ENCODE data around the gene IRS1. TPM values are rescaled to one million over a fixed set of nuclear protein-coding genes. Genes with fewer than 3 reads are reported as not detected.

IRS1 gene
- total and polyA plus RNA-seq, 2 of the 4 experiments (the other 2 are of a cell fraction), result 21.1 to 37.1 TPM

- Histone ChIP-seq H3K4me3 (ENCODE audit: insufficient read depth, low read depth, low read length) (no peak overlapping the region), H4K91ac (ENCODE audit: insufficient read depth, low read depth, low read length) (no peak overlapping the region), H3K9me3 (ENCODE audit: control insufficient read depth, insufficient read depth, low read length) (no peaks in the 10 kb centered on the region), H3K23ac (ENCODE audit: low read depth, low read length) (no peak overlapping the region), H2BK15ac (ENCODE audit: low read depth, low read length) (no peak overlapping the region), H3K4me2 (ENCODE audit: low read depth, low read length) (no peak overlapping the region), H3K9ac (ENCODE audit: low read depth, low read length) (no peak overlapping the region), H3K27me3 (ENCODE audit: control insufficient read depth, insufficient read depth, low read length) (no peaks in the 10 kb centered on the region), H3K14ac (replicated peaks; ENCODE audit: low read depth, low read length) (no peak overlapping the region), H2BK20ac (ENCODE audit: low read depth, low read length) (no peak overlapping the region), H3K18ac (ENCODE audit: low read depth, low read length) (no peak overlapping the region), H2AK5ac (ENCODE audit: low read depth, low read length) (no peak overlapping the region), H3K4ac (ENCODE audit: low read depth, low read length) (no peak overlapping the region), H2BK120ac (ENCODE audit: low read depth, low read length) (no peak overlapping the region), H2AK9ac (replicated peaks; ENCODE audit: low read depth, low read length, poor library complexity) (no peak overlapping the region), H2BK5ac (ENCODE audit: low read depth, low read length, poor library complexity, severe bottlenecking) (no peak overlapping the region), H4K20me1 (ENCODE audit: insufficient read depth, low read length) (peaks cover 80% of the 10 kb centered on the region), H3K79me1 (ENCODE audit: low read depth in 1 of 2, low read length in 2 of 2) (peaks cover 2 to 56% of the 10 kb centered on the region in 2 experiments; a peak in 3 of 4 replicates), H4K8ac (ENCODE audit: low read depth in 2 of 2, low read length in 2 of 2) (no peak overlapping the region), H3K4me1 (ENCODE audit: control insufficient read depth, insufficient read depth, low read length) (peaks cover 13% of the 10 kb centered on the region), H3K9me1 (ENCODE audit: insufficient read depth, low read length) (peaks cover 9% of the 10 kb centered on the region), H2AFZ (replicated peaks; ENCODE audit: low read length, poor library complexity) (no peak overlapping the region), H3K27ac (ENCODE audit: insufficient read depth, low read length) (no peak overlapping the region), H3K56ac (ENCODE audit: extremely low read depth, insufficient read depth, low read length) (no peak overlapping the region), H3K36me3 (ENCODE audit: control insufficient read depth, insufficient read depth, low read length) (peaks cover 29% of the 10 kb centered on the region), H4K5ac (ENCODE audit: low read depth, low read length) (no peak overlapping the region)
- ATAC-seq (ENCODE audit: low read depth), result no peak
- no CpG with 5 or more reads among the region's 4 CpGs for WGBS, 2 experiments (ENCODE audit: extremely low coverage in 2 of 2, insufficient read length in 1 of 2)
- no peak for DNase-seq
- intact Hi-C loops (cut with micrococcal nuclease) (no loop called here), dilution Hi-C loops (cut with HindIII; ENCODE audit: low sequenced_read_pairs, unreplicated experiment) (no loop called here), in situ Hi-C loops (cut with MboI; ENCODE audit: low sequenced_read_pairs) (loop anchor here (25.0 kb wide), 1 partner anchor 1664 kb away; no protein-coding TSS in a partner anchor)
- TF ChIP-seq FOS (IDR thresholded peaks at IDR 0.05; ENCODE audit: low read depth, low read length), result no peak
- TF ChIP-seq, protein P1, sequence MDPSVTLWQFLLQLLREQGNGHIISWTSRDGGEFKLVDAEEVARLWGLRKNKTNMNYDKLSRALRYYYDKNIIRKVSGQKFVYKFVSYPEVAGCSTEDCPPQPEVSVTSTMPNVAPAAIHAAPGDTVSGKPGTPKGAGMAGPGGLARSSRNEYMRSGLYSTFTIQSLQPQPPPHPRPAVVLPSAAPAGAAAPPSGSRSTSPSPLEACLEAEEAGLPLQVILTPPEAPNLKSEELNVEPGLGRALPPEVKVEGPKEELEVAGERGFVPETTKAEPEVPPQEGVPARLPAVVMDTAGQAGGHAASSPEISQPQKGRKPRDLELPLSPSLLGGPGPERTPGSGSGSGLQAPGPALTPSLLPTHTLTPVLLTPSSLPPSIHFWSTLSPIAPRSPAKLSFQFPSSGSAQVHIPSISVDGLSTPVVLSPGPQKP (IDR thresholded peaks at IDR 0.05; ENCODE audit: borderline replicate concordance, low read depth, low read length), result no peak
- no peak for TF ChIP-seq POLR2A (IDR thresholded peaks at IDR 0.05; ENCODE audit: low read depth, low read length)
- TF ChIP-seq RAD21 (IDR thresholded peaks at IDR 0.05; ENCODE audit: low read length), result no peak
- TF ChIP-seq SMC3 (IDR thresholded peaks at IDR 0.05; ENCODE audit: low read depth, low read length), result no peak
- no peak for TF ChIP-seq MAZ (IDR thresholded peaks at IDR 0.05; ENCODE audit: borderline replicate concordance, low read depth, low read length)
- TF ChIP-seq, protein P2, sequence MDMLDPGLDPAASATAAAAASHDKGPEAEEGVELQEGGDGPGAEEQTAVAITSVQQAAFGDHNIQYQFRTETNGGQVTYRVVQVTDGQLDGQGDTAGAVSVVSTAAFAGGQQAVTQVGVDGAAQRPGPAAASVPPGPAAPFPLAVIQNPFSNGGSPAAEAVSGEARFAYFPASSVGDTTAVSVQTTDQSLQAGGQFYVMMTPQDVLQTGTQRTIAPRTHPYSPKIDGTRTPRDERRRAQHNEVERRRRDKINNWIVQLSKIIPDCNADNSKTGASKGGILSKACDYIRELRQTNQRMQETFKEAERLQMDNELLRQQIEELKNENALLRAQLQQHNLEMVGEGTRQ (IDR thresholded peaks at IDR 0.05; ENCODE audit: low read depth, low read length), result no peak
- no peak for TF ChIP-seq NFE2L2 (IDR thresholded peaks at IDR 0.05; ENCODE audit: low read depth, low read length)
- TF ChIP-seq CTCF (conservative IDR thresholded peaks at IDR 0.05; ENCODE audit: low read depth, low read length), result no peak
- TF ChIP-seq BHLHE40 (IDR thresholded peaks at IDR 0.05; ENCODE audit: low read depth, low read length), result no peak
- no peak for TF ChIP-seq RFX5 (IDR thresholded peaks at IDR 0.05; ENCODE audit: low read depth, low read length)
- TF ChIP-seq MAFK (IDR thresholded peaks at IDR 0.05; ENCODE audit: low read depth, low read length), result no peak
- no peak for TF ChIP-seq CHD1 (IDR thresholded peaks at IDR 0.05; ENCODE audit: low read depth, low read length)
- no TSS peak for BruUV-seq (replicated peaks)
- ChIA-PET CTCF (interaction anchor here (0.7 kb wide), 1 partner anchor 67 kb away, joined by 3 read pairs; no protein-coding TSS in a partner anchor), POLR2A (ENCODE audit: unreplicated experiment) (no interaction called here)
Observed at GRCh38 chr2:226776104-226776503, 23.5 kb downstream of the IRS1 start.

Data from IMR-90 (cell line).